Sigmoid colon (tissue), 7 donors: ENCODE data around the gene MPZL1. TPM values are rescaled to one million over a fixed set of nuclear protein-coding genes. Genes with fewer than 3 reads are reported as not detected.
A peak's percentile ranks its signal among the peaks of the same experiment; 100 is the strongest.
"Not testable (repeated sequence)": the region's sequence is repeated elsewhere in the genome, so short reads cannot be mapped to it uniquely, and the experiment has no call there.

ENCODE experiments used
- DNase-seq: peaks from one replicate; pipeline ENCODE4 v3.0.0-alpha.2; 2019
- H3K27ac ChIP-seq, 4 donors: fragments of 200-600 bp; sonication (generic); one replicate each; pipeline ENCODE4 v1.5.1; 2016 to 2019; ENCODE audit warnings: mild to moderate bottlenecking in 1 of 4
- H3K27me3 ChIP-seq, 3 donors: fragments of 200-600 bp; sonication (generic); one replicate each; pipeline ENCODE4 v1.5.1; 2019; ENCODE audit warnings: mild to moderate bottlenecking in 1 of 3
- H3K36me3 ChIP-seq, 4 donors: fragments of 200-600 bp; sonication (generic); one replicate each; pipeline ENCODE4 v1.5.1; 2016 to 2019
- H3K4me1 ChIP-seq, 4 donors: fragments of 200-600 bp; sonication (generic); one replicate each; pipeline ENCODE4 v1.5.1; 2017 to 2019
- H3K4me3 ChIP-seq, 4 donors: fragments of 200-600 bp; sonication (generic); one replicate each; pipeline ENCODE4 v1.5.1; 2017 to 2019; ENCODE audit warnings: mild to moderate bottlenecking in 2 of 4, moderate library complexity in 1 of 4
- H3K9me3 ChIP-seq, 4 donors: fragments of 200-600 bp in 3 of 4; sonication (generic) in 3 of 4; one replicate each; pipeline versions ENCODE4 v1.5.1 to v1.6.1; 2013 to 2019
- EP300 ChIP-seq, 4 donors: sonication (generic); formaldehyde crosslinking; IDR thresholded peaks; one replicate each; pipeline ENCODE4 v1.6.1; 2017; ENCODE audit warnings: antibody characterized with exemption in 4 of 4
- POLR2A ChIP-seq, 2 donors: fragments of 450-650 bp; IDR thresholded peaks; one replicate each; pipeline ENCODE4 v1.6.1; 2016; ENCODE audit warnings: antibody characterized with exemption in 2 of 2, mild to moderate bottlenecking in 2 of 2, moderate library complexity in 2 of 2
- POLR2AphosphoS5 ChIP-seq, 4 donors: sonication (generic); formaldehyde crosslinking; IDR thresholded peaks; one replicate each; pipeline ENCODE4 v1.6.1; 2017; ENCODE audit warnings: antibody characterized with exemption in 4 of 4
- WGBS, 2 donors: extraction: QIAGEN DNeasy Blood & Tissue Kit; methylation state at CpG; one replicate each; pipeline ENCODE4 v1.1.7; 2013; 5-methylcytosine and 5-hydroxymethylcytosine counted together
- intact Hi-C: fragments of 100-400 bp; cut with DNase I; formaldehyde crosslinking; loops from one replicate; pipeline ENCODE4 v1.15.1; 2023
- polyA plus RNA-seq, 3 donors: library from polyadenylated mRNA; stranded (reverse); fragments of 200-250 nt; gene quantifications; one replicate each; pipeline ENCODE4 v1.2.3, GENCODE V29; 2013
- total RNA-seq, 4 donors: library from RNA; depleted of rRNA; stranded (reverse); fragments of >200 nt; gene quantifications; one replicate each; pipeline ENCODE4 v1.1.0, GENCODE V29; 2016
- TF ChIP-seq, protein P1 (sequence below), 4 experiments: fragments of 450-650 bp in 3 of 4; fragments of 200-600 bp in 1 of 4; IDR thresholded peaks; one replicate each; pipeline ENCODE4 v1.5.1; 2016 to 2019; ENCODE audit warnings: antibody characterized with exemption in 4 of 4, mild to moderate bottlenecking in 3 of 4, moderate library complexity in 2 of 4
- donor health status: healthy with polysubstance abuse.
- donor health status: Bipolar disorder and iron deficiency.
- donor health status: healthy.

MPZL1 gene
- total and polyA plus RNA-seq, 7 donors, result 8.8 to 69.5 (median 52.4) TPM

- no peak overlapping the region for H3K4me3 ChIP-seq
- DNase-seq, result no peak
- no peaks in the 10 kb centered on the region for H3K36me3 ChIP-seq
- H3K9me3 ChIP-seq, result no peaks in the 10 kb centered on the region
- peaks cover 0 to 27% (median 17%) of the 10 kb centered on the region in 4 donors for H3K4me1 ChIP-seq
- TF ChIP-seq EP300 (IDR thresholded peaks at IDR 0.05), result no peak
- no peak for TF ChIP-seq POLR2A (IDR thresholded peaks at IDR 0.05)
- TF ChIP-seq, protein P1, sequence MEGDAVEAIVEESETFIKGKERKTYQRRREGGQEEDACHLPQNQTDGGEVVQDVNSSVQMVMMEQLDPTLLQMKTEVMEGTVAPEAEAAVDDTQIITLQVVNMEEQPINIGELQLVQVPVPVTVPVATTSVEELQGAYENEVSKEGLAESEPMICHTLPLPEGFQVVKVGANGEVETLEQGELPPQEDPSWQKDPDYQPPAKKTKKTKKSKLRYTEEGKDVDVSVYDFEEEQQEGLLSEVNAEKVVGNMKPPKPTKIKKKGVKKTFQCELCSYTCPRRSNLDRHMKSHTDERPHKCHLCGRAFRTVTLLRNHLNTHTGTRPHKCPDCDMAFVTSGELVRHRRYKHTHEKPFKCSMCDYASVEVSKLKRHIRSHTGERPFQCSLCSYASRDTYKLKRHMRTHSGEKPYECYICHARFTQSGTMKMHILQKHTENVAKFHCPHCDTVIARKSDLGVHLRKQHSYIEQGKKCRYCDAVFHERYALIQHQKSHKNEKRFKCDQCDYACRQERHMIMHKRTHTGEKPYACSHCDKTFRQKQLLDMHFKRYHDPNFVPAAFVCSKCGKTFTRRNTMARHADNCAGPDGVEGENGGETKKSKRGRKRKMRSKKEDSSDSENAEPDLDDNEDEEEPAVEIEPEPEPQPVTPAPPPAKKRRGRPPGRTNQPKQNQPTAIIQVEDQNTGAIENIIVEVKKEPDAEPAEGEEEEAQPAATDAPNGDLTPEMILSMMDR (IDR thresholded peaks at IDR 0.05), result no peak
- no peak for TF ChIP-seq POLR2AphosphoS5 (IDR thresholded peaks at IDR 0.05)
- 85 to 96% methylated on average over 8 of the region's 8 CpGs for WGBS, 2 donors
- no peak overlapping the region for H3K27ac ChIP-seq
- intact Hi-C loops, result no loop called here
- no peaks in the 10 kb centered on the region for H3K27me3 ChIP-seq
Measured at GRCh38 chr1:167738158-167738557, 16.4 kb downstream of the MPZL1 start.

DNA sequence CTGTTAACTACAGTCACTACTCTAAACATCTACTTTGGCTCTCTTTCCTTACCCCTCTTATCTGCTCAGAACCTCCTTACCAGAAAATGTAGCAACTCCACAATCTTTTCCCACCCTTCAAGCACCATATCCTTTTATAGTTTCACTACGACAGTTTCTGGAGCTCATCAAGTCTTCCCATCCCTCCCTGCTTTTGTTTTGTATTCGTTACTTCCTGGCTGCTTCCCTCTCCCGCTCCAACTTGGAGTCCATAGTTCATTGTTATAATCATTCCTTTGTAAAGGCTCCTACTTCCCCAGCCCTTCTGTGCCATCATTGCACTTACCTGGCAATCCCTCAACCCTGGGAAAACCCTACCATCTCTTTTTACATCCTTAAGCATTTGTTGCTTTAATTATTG lies 18.0 kb downstream of the MPZL1 start:
- intact Hi-C loops, result no loop called here
- H3K4me1 ChIP-seq, result peaks cover 0 to 27% (median 17%) of the 10 kb centered on the region in 4 donors
- 17 to 57% methylated on average over 3 of the region's 3 CpGs for WGBS, 2 donors

DNA sequence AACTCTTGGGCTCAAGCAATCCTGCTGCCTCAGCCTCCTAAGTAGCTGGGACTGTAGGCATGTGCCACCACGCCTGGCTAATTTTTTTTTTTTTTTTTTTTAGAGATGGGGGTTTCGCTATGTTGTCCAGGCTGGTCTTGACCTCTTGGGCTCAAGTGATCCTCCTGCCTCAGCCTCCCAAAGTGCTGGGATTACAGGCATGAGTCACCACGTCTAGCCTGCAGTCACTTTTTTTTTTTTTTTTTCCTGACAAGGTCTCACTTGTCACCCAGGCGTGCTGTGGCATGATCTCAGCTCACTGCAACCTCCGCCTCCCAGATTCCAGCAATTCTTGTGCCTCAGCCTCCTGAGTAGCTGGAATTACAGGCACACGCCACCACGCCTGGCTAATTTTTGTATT lies 19.3 kb downstream of the MPZL1 start:
- 90 to 95% methylated on average over 7 of the region's 7 CpGs for WGBS, 2 donors
- H3K27ac ChIP-seq, H3K27me3 ChIP-seq, DNase-seq, H3K4me3 ChIP-seq, H3K9me3 ChIP-seq, H3K36me3 ChIP-seq, intact Hi-C loops: not testable (repeated sequence)
- H3K4me1 ChIP-seq, result peaks cover 0 to 31% (median 21%) of the 10 kb centered on the region in 4 donors

More for the DNA sequence above, 18.0 kb downstream of the MPZL1 start:
- no peaks in the 10 kb centered on the region for H3K27me3 ChIP-seq
- H3K9me3 ChIP-seq, result no peaks in the 10 kb centered on the region
- no peak overlapping the region for H3K4me3 ChIP-seq
- TF ChIP-seq POLR2AphosphoS5 (IDR thresholded peaks at IDR 0.05) (peak in 1 of 4 donors; percentile 22), EP300 (IDR thresholded peaks at IDR 0.05) (no peak), POLR2A (IDR thresholded peaks at IDR 0.05) (no peak)
- TF ChIP-seq, protein P1 (IDR thresholded peaks at IDR 0.05), result no peak
- DNase-seq, result no peak
- H3K36me3 ChIP-seq, result no peaks in the 10 kb centered on the region
- H3K27ac ChIP-seq, result peak overlapping the region in 3 of 4 donors; percentile 57 to 64 (median 61)

DNA sequence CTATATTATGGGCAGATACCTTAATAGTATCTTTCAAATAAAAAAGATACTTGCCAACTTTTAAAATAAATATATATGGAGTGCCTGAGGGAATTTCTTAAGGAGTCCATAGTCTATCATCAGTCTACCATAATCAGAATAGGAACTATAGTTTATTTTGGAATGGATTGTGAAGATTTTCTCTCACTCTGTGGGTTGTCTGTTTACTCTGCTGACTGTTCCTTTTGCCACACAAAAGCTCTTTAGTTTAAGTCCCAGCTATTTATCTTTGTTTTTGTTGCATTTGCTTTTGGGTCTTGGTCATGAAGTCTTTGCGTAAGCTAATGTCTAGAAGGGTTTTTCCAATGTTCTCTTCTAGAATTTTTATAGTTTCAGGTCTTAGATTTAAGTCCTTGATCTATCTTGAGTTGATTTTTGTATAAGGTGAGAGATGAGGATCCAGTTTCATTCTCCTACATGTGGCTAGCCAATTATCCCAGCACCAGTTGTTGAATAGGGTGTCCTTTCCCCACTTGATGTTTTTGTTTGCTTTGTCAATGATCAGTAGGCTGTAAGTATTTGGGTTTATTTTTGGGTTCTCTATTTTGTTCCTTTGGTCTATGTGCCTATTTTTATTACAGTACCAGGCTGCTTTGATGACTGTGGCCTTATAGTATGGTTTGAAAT lies 20.7 kb downstream of the MPZL1 start:
- H3K36me3 ChIP-seq, H3K27ac ChIP-seq, DNase-seq, H3K9me3 ChIP-seq, H3K4me3 ChIP-seq, intact Hi-C loops, H3K27me3 ChIP-seq: not testable (repeated sequence)
- H3K4me1 ChIP-seq, result peaks cover 0 to 33% (median 15%) of the 10 kb centered on the region in 4 donors
- 63 to 64% methylated on average over 1 of the region's 1 CpG for WGBS, 2 donors

DNA sequence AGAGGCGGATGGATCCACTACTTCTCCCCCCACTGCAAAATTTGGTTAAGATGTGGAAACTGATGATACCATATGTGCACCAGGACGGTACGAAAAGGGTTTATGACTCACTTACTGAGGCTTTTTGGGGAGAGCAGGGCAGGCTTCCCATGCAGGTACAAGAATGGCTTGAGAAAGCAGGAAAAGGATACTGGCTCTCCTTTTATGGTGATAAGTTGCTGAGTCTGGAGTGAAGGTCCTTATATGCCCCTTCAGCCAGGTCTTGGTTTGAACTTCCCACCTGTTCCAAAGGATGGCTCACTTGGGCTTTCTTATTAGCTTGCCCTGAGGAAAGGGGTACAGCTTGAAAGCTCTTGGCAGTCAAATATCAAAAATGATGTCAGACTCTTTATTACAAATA lies 23.1 kb downstream of the MPZL1 start:
- no peak for DNase-seq
- Histone ChIP-seq H3K27me3 (no peaks in the 10 kb centered on the region), H3K4me3 (no peak overlapping the region), H3K36me3 (no peaks in the 10 kb centered on the region), H3K4me1 (peaks cover 0 to 47% (median 18%) of the 10 kb centered on the region in 4 donors), H3K9me3 (no peaks in the 10 kb centered on the region), H3K27ac (no peak overlapping the region)
- WGBS, 2 donors, result 93 to 96% methylated on average over 3 of the region's 3 CpGs
- TF ChIP-seq POLR2AphosphoS5 (IDR thresholded peaks at IDR 0.05) (no peak), POLR2A (IDR thresholded peaks at IDR 0.05) (no peak)
- TF ChIP-seq, protein P1 (IDR thresholded peaks at IDR 0.05), result no peak
- intact Hi-C loops, result no loop called here
